K562 (cell line): ENCODE measurements around the gene FBXW9.

Experiments
- CTCF ChIP-seq, 3 experiments: IDR thresholded peaks in 2 of 3; conservative IDR thresholded peaks in 1 of 3; 2 replicates each; pipeline ENCODE4 v1.5.1; 2011 to 2012; ENCODE audit warnings: low read length in 3 of 3, mild to moderate bottlenecking in 3 of 3, control low read depth in 2 of 3, improper control_type of control experiment in 1 of 3, inconsistent platforms in 1 of 3, low read depth in 1 of 3, mixed read lengths in 1 of 3, moderate library complexity in 1 of 3; ENCODE audit not compliant: insufficient read depth in 2 of 3
- DEAF1 ChIP-seq: fragments of 450-650 bp; formaldehyde crosslinking; IDR thresholded peaks from 2 replicates; pipeline ENCODE4 v1.4.0; 2020; ENCODE audit warnings: mild to moderate bottlenecking, moderate library complexity
- HOMEZ ChIP-seq: fragments of 250-450 bp; sonication (Bioruptor Pico); IDR thresholded peaks from 2 replicates; pipeline ENCODE4 v1.4.0; 2020; ENCODE audit warnings: mild to moderate bottlenecking, moderate library complexity
- MAZ ChIP-seq, 2 experiments: fragments of 450-650 bp in 1 of 2; sonication (generic) in 1 of 2; formaldehyde crosslinking; IDR thresholded peaks in 1 of 2; conservative IDR thresholded peaks in 1 of 2; 2 replicates each; pipeline versions ENCODE4 v1.4.0 to v1.5.0; 2020; ENCODE audit warnings: mild to moderate bottlenecking in 1 of 2, missing genetic modification reagents in 1 of 2
- ZBTB1 ChIP-seq: sonication (generic); formaldehyde crosslinking; IDR thresholded peaks from 2 replicates; pipeline ENCODE4 v1.8.1; 2023; ENCODE audit warnings: missing genetic modification reagents, low read depth, mild to moderate bottlenecking, borderline replicate concordance
- ZKSCAN1 ChIP-seq: fragments of 150-350 bp; IDR thresholded peaks from 2 replicates; pipeline ENCODE4 v1.6.1; 2016; ENCODE audit warnings: low read depth, low read length

DNA sequence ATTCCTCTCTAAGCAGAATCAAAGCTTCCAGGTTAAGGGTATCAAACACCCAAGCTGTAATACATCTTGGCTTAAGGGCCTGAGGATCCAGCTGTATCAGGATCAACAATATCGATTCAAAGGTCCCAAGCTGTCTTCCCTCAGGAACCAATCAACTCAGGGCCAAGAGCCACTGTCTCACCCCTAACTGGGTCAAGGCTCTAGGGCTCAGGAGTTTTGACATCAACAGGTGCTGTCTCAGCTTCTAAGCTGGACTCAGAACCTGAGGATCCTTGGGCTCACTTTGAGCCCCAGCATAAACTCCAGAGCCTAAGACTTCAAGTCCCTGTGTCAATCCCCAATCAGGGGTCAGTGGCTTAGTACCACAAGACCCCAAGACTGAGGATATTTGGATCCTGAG is 917 bp downstream of the FBXW9 start:
- no peak for TF ChIP-seq DEAF1
- no peak for TF ChIP-seq ZKSCAN1
- TF ChIP-seq MAZ (CRISPR knock-in tag; conservative IDR thresholded peaks at IDR 0.05 in 1 of 2, IDR thresholded peaks at IDR 0.05 in 1 of 2): no peak
- TF ChIP-seq HOMEZ: no peak
- no peak for TF ChIP-seq CTCF (IDR thresholded peaks at IDR 0.05 in 2 of 3, conservative IDR thresholded peaks at IDR 0.05 in 1 of 3; ENCODE audit: insufficient read depth in 2 of 3, low read depth in 1 of 3, low read length in 3 of 3)
- TF ChIP-seq ZBTB1 (CRISPR knock-in tag): no peak
